H1 (cell line): Measurements from ENCODE around the gene DHX58. TPM values are rescaled to one million over a fixed set of nuclear protein-coding genes. Genes with fewer than 3 reads are reported as not detected.

Experiments used
- CTCF ChIA-PET: fragments of 300-600 bp; sonication (Branson Sonifier 250); formaldehyde crosslinking; loops from one replicate; lab custom pipeline; 2021; ENCODE audit not compliant: partially characterized antibody; lab: Charles Lee
- POLR2A ChIA-PET: fragments of 300-600 bp; sonication (Branson Sonifier 250); formaldehyde crosslinking; loops from one replicate; lab custom pipeline; 2021; ENCODE audit warnings: inconsistent platforms; ENCODE audit not compliant: partially characterized antibody; lab: Charles Lee
- DNase-seq, 2 experiments: peaks; one replicate each; pipeline versions ENCODE4 v3.0.0 to v3.0.0-alpha.2; 2010 to 2022; ENCODE audit warnings: low spot score in 2 of 2, low read depth in 1 of 2, mixed read lengths in 1 of 2
- FAIRE-seq: peaks from 2 replicates; lab custom pipeline; 2011; peaks lifted over from hg19 to GRCh38; lab: Jason Lieb, UNC
- H2AFZ ChIP-seq: 2 replicates; pipeline ENCODE4 v1.8.1; 2012; ENCODE audit warnings: low read length, inconsistent platforms
- H2AK5ac ChIP-seq: 2 replicates; pipeline ENCODE4 v1.6.1; 2013; ENCODE audit warnings: low read depth, low read length
- H2BK120ac ChIP-seq: replicated peaks from 2 replicates; pipeline ENCODE3; 2013; ENCODE audit warnings: low read depth, low read length, inconsistent platforms
- H2BK12ac ChIP-seq: 2 replicates; pipeline ENCODE4 v1.6.1; 2013; ENCODE audit warnings: low read depth, low read length
- H2BK15ac ChIP-seq: 2 replicates; pipeline ENCODE4 v1.6.1; 2013; ENCODE audit warnings: low read length
- H2BK20ac ChIP-seq: 2 replicates; pipeline ENCODE4 v1.6.1; 2013; ENCODE audit warnings: low read length
- H2BK5ac ChIP-seq: 2 replicates; pipeline ENCODE4 v1.6.1; 2013; ENCODE audit warnings: low read depth, low read length
- H3K14ac ChIP-seq: 2 replicates; pipeline ENCODE4 v1.6.1; 2013; ENCODE audit warnings: inconsistent platforms; ENCODE audit not compliant: insufficient read length
- H3K18ac ChIP-seq: 2 replicates; pipeline ENCODE4 v1.6.1; 2013; ENCODE audit warnings: low read length; ENCODE audit errors: extremely low read depth
- H3K23ac ChIP-seq: 2 replicates; pipeline ENCODE4 v1.6.1; 2013; ENCODE audit warnings: inconsistent platforms; ENCODE audit not compliant: insufficient read length
- H3K23me2 ChIP-seq: 2 replicates; pipeline ENCODE4 v1.6.1; 2013; ENCODE audit warnings: low read depth, low read length
- H3K27ac ChIP-seq: 2 replicates; pipeline ENCODE4 v1.6.1; 2011; ENCODE audit warnings: low read depth, low read length, inconsistent platforms
- H3K27me3 ChIP-seq, 4 experiments: replicated peaks in 1 of 4; 1 replicate in 1 of 4; 2 replicates in 3 of 4; pipeline versions ENCODE4 v1.6.1 to v1.8.1; 2011 to 2013; ENCODE audit warnings: low read length in 3 of 4, mild to moderate bottlenecking in 3 of 4, inconsistent platforms in 2 of 4, mixed read lengths in 2 of 4, moderate library complexity in 1 of 4; ENCODE audit not compliant: control insufficient read depth in 3 of 4, insufficient read depth in 3 of 4; ENCODE audit errors: extremely low read depth in 1 of 4
- H3K36me3 ChIP-seq, 4 experiments: 2 replicates each; pipeline versions ENCODE4 v1.6.1 to v1.8.1; 2011 to 2013; ENCODE audit warnings: mild to moderate bottlenecking in 4 of 4, low read length in 3 of 4, moderate library complexity in 2 of 4, control low read depth in 1 of 4, inconsistent platforms in 1 of 4; ENCODE audit not compliant: insufficient read depth in 4 of 4, control insufficient read depth in 2 of 4
- H3K4ac ChIP-seq: replicated peaks from 2 replicates; pipeline ENCODE3; 2013; ENCODE audit warnings: low read length, low read depth, mixed read lengths, inconsistent platforms; ENCODE audit not compliant: insufficient read length
- H3K4me1 ChIP-seq, 4 experiments: replicated peaks in 1 of 4; 1 replicate in 1 of 4; 2 replicates in 3 of 4; pipeline versions ENCODE4 v1.6.1 to v1.8.1; 2011 to 2013; ENCODE audit warnings: low read length in 3 of 4, inconsistent platforms in 2 of 4, mixed read lengths in 1 of 4; ENCODE audit not compliant: insufficient read depth in 4 of 4, control insufficient read depth in 3 of 4
- H3K4me2 ChIP-seq, 2 experiments: 2 replicates each; pipeline versions ENCODE4 v1.6.1 to v1.8.1; 2011 to 2013; ENCODE audit warnings: low read depth in 2 of 2, low read length in 2 of 2, control low read depth in 1 of 2, inconsistent platforms in 1 of 2, mild to moderate bottlenecking in 1 of 2; ENCODE audit not compliant: insufficient read depth in 1 of 2
- H3K4me3 ChIP-seq, 4 experiments: fragments of 200-600, 300-600 bp in 1 of 4; sonication (generic), shearing (Covaris generic), sonication (Bioruptor Twin) in 1 of 4; 2 replicates each; pipeline versions ENCODE4 v1.5.1 to v1.8.1; 2011 to 2016; ENCODE audit warnings: low read length in 4 of 4, low read depth in 3 of 4, control low read depth in 2 of 4, inconsistent platforms in 2 of 4, mild to moderate bottlenecking in 2 of 4, mixed read lengths in 1 of 4, moderate library complexity in 1 of 4; ENCODE audit not compliant: insufficient read depth in 2 of 4; ENCODE audit errors: extremely low read depth in 1 of 4
- H3K56ac ChIP-seq: replicated peaks from 2 replicates; pipeline ENCODE3; 2013; ENCODE audit warnings: low read depth, mild to moderate bottlenecking, mixed read lengths, low read length, inconsistent platforms; ENCODE audit not compliant: insufficient read length
- H3K79me1 ChIP-seq: 2 replicates; pipeline ENCODE4 v1.6.1; 2013; ENCODE audit warnings: low read depth, low read length, control low read depth
- H3K79me2 ChIP-seq, 2 experiments: 2 replicates each; pipeline versions ENCODE4 v1.6.1 to v1.8.1; 2012 to 2013; ENCODE audit warnings: low read length in 2 of 2, mild to moderate bottlenecking in 2 of 2, inconsistent platforms in 1 of 2; ENCODE audit not compliant: insufficient read depth in 2 of 2, control insufficient read depth in 1 of 2
- H3K9ac ChIP-seq, 4 experiments: replicated peaks in 1 of 4; 1 replicate in 1 of 4; 2 replicates in 3 of 4; pipeline versions ENCODE4 v1.6.1 to v1.8.1; 2011 to 2013; ENCODE audit warnings: low read depth in 3 of 4, low read length in 3 of 4, control low read depth in 2 of 4, mild to moderate bottlenecking in 2 of 4, moderate library complexity in 2 of 4, inconsistent platforms in 1 of 4; ENCODE audit errors: extremely low read depth in 1 of 4
- H3K9me3 ChIP-seq, 2 experiments: 2 replicates each; pipeline versions ENCODE4 v1.6.1 to v1.8.1; 2012 to 2013; ENCODE audit warnings: mild to moderate bottlenecking in 2 of 2, moderate library complexity in 2 of 2, control low read depth in 1 of 2, inconsistent platforms in 1 of 2, low read depth in 1 of 2, low read length in 1 of 2, mixed read lengths in 1 of 2; ENCODE audit not compliant: insufficient read depth in 2 of 2
- H4K20me1 ChIP-seq, 2 experiments: replicated peaks in 1 of 2; 2 replicates each; pipeline versions ENCODE3 to v1.8.1; 2011 to 2013; ENCODE audit warnings: inconsistent platforms in 2 of 2, low read length in 2 of 2, mild to moderate bottlenecking in 1 of 2; ENCODE audit not compliant: insufficient read depth in 2 of 2, control insufficient read depth in 1 of 2
- H4K5ac ChIP-seq: 2 replicates; pipeline ENCODE4 v1.6.1; 2013; ENCODE audit warnings: low read length, low read depth, mixed read lengths, inconsistent platforms; ENCODE audit not compliant: insufficient read length
- H4K8ac ChIP-seq: 2 replicates; pipeline ENCODE4 v1.8.0; 2013; ENCODE audit warnings: mild to moderate bottlenecking, moderate library complexity, low read length, inconsistent platforms; ENCODE audit not compliant: insufficient read depth; ENCODE audit errors: extremely low read depth
- H4K91ac ChIP-seq: replicated peaks from 2 replicates; pipeline ENCODE3; 2013; ENCODE audit warnings: low read length, mixed read lengths, inconsistent platforms; ENCODE audit not compliant: insufficient read length
- JUND ChIP-seq: IDR thresholded peaks from 2 replicates; pipeline ENCODE4 v1.6.1; 2011; ENCODE audit warnings: mild to moderate bottlenecking, improper control_type of control experiment, low read length
- whole genome bisulfite sequencing, 2 experiments: shearing (Covaris generic) in 1 of 2; methylation state at CpG; one replicate each; pipeline versions ENCODE4 v1.1.6 to v1.1.7; 2013 to 2015; ENCODE audit warnings: low lambda C conversion rate in 2 of 2, mixed read lengths in 2 of 2, inconsistent platforms in 1 of 2, low coverage in 1 of 2, missing lambda C conversion rate in 1 of 2; ENCODE audit not compliant: insufficient replicate concordance in 2 of 2, insufficient coverage in 1 of 2, insufficient read length in 1 of 2; ENCODE audit errors: extremely low coverage in 1 of 2, missing lambda C conversion rate in 1 of 2; 5-methylcytosine and 5-hydroxymethylcytosine counted together
- polyA plus RNA-seq, 7 experiments: library from polyadenylated mRNA; depleted of rRNA in 3 of 7; stranded (reverse) in 5 of 7; unstranded in 2 of 7; fragments of >200 nt in 5 of 7; fragments of 200-250 nt in 2 of 7; gene quantifications; 1 replicate in 5 of 7; 2 replicates in 1 of 7; 4 replicates in 1 of 7; pipeline versions ENCODE4 v1.2.1 to v1.2.3, GENCODE V29; 2011 to 2013; ENCODE audit warnings: missing spikeins in 2 of 7, mixed read lengths in 2 of 7
- total RNA-seq: library from RNA; stranded (reverse); fragmentation: NEBNext Ultra II Directional; extraction: Animal tissue kit (Norgen Biotek cat#: 25700); gene quantifications from 2 replicates; pipeline ENCODE4 v1.2.1, GENCODE V29; 2021

DHX58 gene
- total and polyA plus RNA-seq, 2 of the 8 experiments (the other 6 are each of a cell fraction or from before 2014, with no cell fraction given), result 5.6 to 9.9 TPM

DNA sequence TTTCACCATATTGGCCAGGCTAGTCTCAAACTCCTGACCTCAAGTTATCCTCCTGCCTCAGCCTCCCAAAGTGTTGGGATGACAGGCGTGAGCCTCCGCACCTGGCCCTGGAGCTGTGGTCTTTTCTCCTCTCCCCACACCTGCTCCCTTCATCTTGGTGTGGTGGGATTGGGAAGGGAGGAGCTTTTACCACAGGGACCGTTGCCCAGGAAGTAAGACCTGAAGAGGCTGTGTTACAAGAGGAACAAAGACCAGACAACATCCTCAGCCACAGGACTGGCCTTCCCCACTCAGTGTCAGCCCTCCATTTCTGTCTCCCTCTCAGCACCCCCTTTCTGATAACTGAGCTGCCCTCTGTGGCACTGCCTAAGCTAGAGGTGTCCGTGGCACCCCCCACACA is 52.7 kb downstream of the DHX58 start:
- FAIRE-seq (no peak), DNase-seq (no peak)
- ChIA-PET POLR2A (interaction anchor here (1.6 kb wide), 1 partner anchor 371 kb away, joined by 3 read pairs; the partner anchor contains the start of gene EIF1), CTCF (interaction anchor here (0.6 to 17.0 kb wide), 13 partner anchors 7 to 96 kb away, joined by 3 to 381 read pairs (median 7); partner anchors contain the start of genes DHX58, HSPB9, KAT2A and ZNF385C)
- Histone ChIP-seq H3K4me3 (no peak overlapping the region), H3K23me2 (no peaks in the 10 kb centered on the region; the same call in 1 of the 2 replicates), H3K36me3 (no peaks in the 10 kb centered on the region), H4K8ac (no peak overlapping the region), H2AK5ac (no peak overlapping the region), H2BK15ac (no peak overlapping the region), H4K5ac (no peak overlapping the region), H3K79me1 (no peaks in the 10 kb centered on the region), H3K4me1 (peaks cover 0 to 18% (median 7%) of the 10 kb centered on the region in 4 experiments; a peak in 6 of 7 replicates), H3K56ac (no peak overlapping the region), H3K9ac (no peak overlapping the region), H4K20me1 (no peaks in the 10 kb centered on the region), H2BK20ac (no peak overlapping the region), H3K79me2 (no peaks in the 10 kb centered on the region), H2BK5ac (no peak overlapping the region; the same call in 1 of the 2 replicates), H2AFZ (no peak overlapping the region), H4K91ac (no peak overlapping the region), H3K4me2 (no peak overlapping the region), H3K27ac (no peak overlapping the region), H3K27me3 (no peaks in the 10 kb centered on the region), H2BK120ac (no peak overlapping the region)
- WGBS, 2 experiments, result 83% methylated on average over 4 of the region's 4 CpGs; no CpG with 5 or more reads in 1 of the 2 experiments
- no peak for TF ChIP-seq JUND
- TF ChIP-seq, all 59 proteins: peak for 0
- Histone ChIP-seq H2BK12ac (no peak overlapping the region), H3K23ac (no peak overlapping the region), H3K14ac (no peak overlapping the region), H3K18ac (no peak overlapping the region), H3K4ac (no peak overlapping the region), H3K9me3 (no peaks in the 10 kb centered on the region)
